Prostate gland (tissue), 2 donors: ENCODE data around the gene ELOVL5. TPM values are rescaled to one million over a fixed set of nuclear protein-coding genes. Genes with fewer than 3 reads are reported as not detected.
"Not testable (repeated sequence)": the region's sequence is repeated elsewhere in the genome, so short reads cannot be mapped to it uniquely, and the experiment has no call there.

Experiments
- DNase-seq: peaks from one replicate; pipeline ENCODE4 v3.0.0-alpha.2; 2019; ENCODE audit warnings: low spot score
- H3K27ac ChIP-seq, 2 donors: fragments of 200-600 bp; sonication (generic); 2 replicates each; pipeline ENCODE4 v1.5.1; 2017 to 2019
- H3K27me3 ChIP-seq: fragments of 200-600 bp; sonication (generic); replicated peaks from 2 replicates; pipeline ENCODE4 v1.5.1; 2019; ENCODE audit not compliant: insufficient read depth
- H3K36me3 ChIP-seq, 2 donors: fragments of 200-600 bp; sonication (generic); 1 replicate in 1 of 2; 2 replicates in 1 of 2; pipeline versions ENCODE4 v1.5.1 to v1.8.1; 2017 to 2019
- H3K4me1 ChIP-seq: fragments of 200-600 bp; sonication (generic); replicated peaks from 2 replicates; pipeline ENCODE4 v1.5.1; 2019
- H3K4me3 ChIP-seq, 2 donors: fragments of 200-600 bp; sonication (generic); 2 replicates each; pipeline ENCODE4 v1.5.1; 2017 to 2019
- H3K9me3 ChIP-seq: fragments of 200-600 bp; sonication (generic); 2 replicates; pipeline ENCODE4 v1.5.1; 2017
- CTCF ChIP-seq, 4 experiments: fragments of 200-600 bp in 2 of 4; fragments of 450-650 bp in 2 of 4; sonication (generic) in 2 of 4; IDR thresholded peaks; 1 replicate in 3 of 4; 2 replicates in 1 of 4; pipeline ENCODE4 v1.5.1; 2016 to 2019; ENCODE audit warnings: antibody characterized with exemption in 4 of 4, mild to moderate bottlenecking in 2 of 4, moderate library complexity in 2 of 4
- POLR2A ChIP-seq: fragments of 450-650 bp; IDR thresholded peaks from one replicate; pipeline ENCODE4 v1.6.1; 2016; ENCODE audit warnings: antibody characterized with exemption, mild to moderate bottlenecking
- POLR2AphosphoS5 ChIP-seq: sonication (generic); formaldehyde crosslinking; IDR thresholded peaks from one replicate; pipeline ENCODE4 v1.6.1; 2017; ENCODE audit warnings: antibody characterized with exemption
- WGBS: methylation state at CpG from one replicate; pipeline ENCODE4 v1.1.5; 2018; 5-methylcytosine and 5-hydroxymethylcytosine counted together
- intact Hi-C: fragments of 100-400 bp; cut with DNase I; formaldehyde crosslinking; loops from one replicate; pipeline ENCODE4 v1.14.2; 2022
- total RNA-seq, 2 donors: library from RNA; depleted of rRNA; stranded (reverse); fragments of >200 nt; gene quantifications; one replicate each; pipeline ENCODE4 v1.1.0, GENCODE V29; 2016

Gene ELOVL5
- total RNA-seq, 2 donors from 2014 or later = 193 to 353 TPM

- TF ChIP-seq POLR2AphosphoS5 = no peak
- TF ChIP-seq POLR2A = no peak
- TF ChIP-seq CTCF (IDR thresholded peaks at IDR 0.05) = no peak
- no peaks in the 10 kb centered on the region for H3K36me3 ChIP-seq
- no peak for DNase-seq
Measured at GRCh38 chr6:53391170-53391569, 42.4 kb upstream of the ELOVL5 start.

DNA sequence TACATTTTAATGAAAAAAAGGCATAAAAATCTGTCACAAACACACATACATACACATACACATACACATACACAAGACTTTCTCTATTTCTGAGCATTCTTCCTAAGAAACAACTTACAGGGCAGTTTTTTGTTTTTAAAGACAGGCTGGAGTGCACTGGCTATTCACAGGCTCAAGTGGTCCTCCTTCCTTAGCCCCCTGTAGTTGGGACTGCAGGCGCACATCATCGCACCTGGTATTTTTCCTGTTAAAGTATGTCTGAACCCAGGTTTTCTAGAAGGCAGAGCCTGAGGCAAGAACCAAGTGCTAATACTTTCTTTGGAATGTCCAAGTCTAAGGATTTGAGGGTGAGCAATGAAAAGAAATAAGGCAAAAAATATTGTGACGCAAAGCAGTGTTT is 41.3 kb upstream of the ELOVL5 start:
- Histone ChIP-seq H3K36me3 (no peaks in the 10 kb centered on the region), H3K4me1 (peaks cover 3% of the 10 kb centered on the region), H3K9me3 (no peaks in the 10 kb centered on the region), H3K27me3 (no peaks in the 10 kb centered on the region), H3K4me3 (no peak overlapping the region), H3K27ac (no peak overlapping the region)
- intact Hi-C loops = no loop called here
- DNase-seq = no peak
- TF ChIP-seq CTCF (IDR thresholded peaks at IDR 0.05) (no peak), POLR2AphosphoS5 (no peak), POLR2A (no peak)
- WGBS = 84% methylated on average over 3 of the region's 3 CpGs

More at GRCh38 chr6:53391170-53391569, 42.4 kb upstream of the ELOVL5 start:
- no peaks in the 10 kb centered on the region for H3K9me3 ChIP-seq
- peaks cover 5% of the 10 kb centered on the region for H3K4me1 ChIP-seq
- 74% methylated on average over 3 of the region's 3 CpGs for WGBS
- intact Hi-C loops = no loop called here
- H3K4me3 ChIP-seq = no peak overlapping the region
- no peak overlapping the region for H3K27ac ChIP-seq
- H3K27me3 ChIP-seq = no peaks in the 10 kb centered on the region

- H3K4me3 ChIP-seq, H3K27me3 ChIP-seq, H3K36me3 ChIP-seq, intact Hi-C loops, H3K4me1 ChIP-seq, H3K9me3 ChIP-seq, H3K27ac ChIP-seq, DNase-seq: not testable (repeated sequence)
- WGBS = 82% methylated on average over 3 of the region's 3 CpGs
Measured at GRCh38 chr6:53388615-53389014, 39.9 kb upstream of the ELOVL5 start.

DNA sequence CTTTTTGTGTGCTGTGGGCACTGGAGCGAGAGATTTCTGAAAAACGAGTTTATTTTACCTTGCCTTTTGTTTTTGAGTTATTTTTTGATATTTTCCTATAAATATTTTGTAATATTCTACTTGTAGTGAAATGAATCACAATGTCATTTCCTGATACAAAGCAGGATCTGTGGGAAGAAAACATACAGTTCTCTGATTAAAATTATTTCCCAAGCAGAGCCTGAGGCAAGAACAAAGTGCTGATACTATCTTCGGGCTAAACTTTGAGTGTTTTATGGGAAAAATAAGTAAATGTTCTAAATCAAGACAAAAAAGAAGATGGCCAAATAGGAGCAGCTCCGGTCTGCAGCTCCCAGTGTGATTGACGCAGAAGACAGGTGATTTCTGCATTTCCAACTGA is 33.7 kb upstream of the ELOVL5 start:
- H3K36me3 ChIP-seq = no peaks in the 10 kb centered on the region
- H3K4me1 ChIP-seq = no peaks in the 10 kb centered on the region
- H3K27me3 ChIP-seq = no peaks in the 10 kb centered on the region
- 54% methylated on average over 5 of the region's 5 CpGs for WGBS
- DNase-seq = no peak
- TF ChIP-seq POLR2A (no peak), CTCF (IDR thresholded peaks at IDR 0.05) (no peak), POLR2AphosphoS5 (no peak)
- no peaks in the 10 kb centered on the region for H3K9me3 ChIP-seq
- no peak overlapping the region for H3K27ac ChIP-seq
- H3K4me3 ChIP-seq = no peak overlapping the region
- intact Hi-C loops = no loop called here

GRCh38 chr6:53378208-53378607 is 29.5 kb upstream of the ELOVL5 start:
- no peaks in the 10 kb centered on the region for H3K4me1 ChIP-seq
- H3K27me3 ChIP-seq = no peaks in the 10 kb centered on the region
- TF ChIP-seq POLR2A = no peak
- TF ChIP-seq CTCF (IDR thresholded peaks at IDR 0.05) = no peak
- no peak for TF ChIP-seq POLR2AphosphoS5
- DNase-seq = no peak
- H3K4me3 ChIP-seq = no peak overlapping the region
- no peaks in the 10 kb centered on the region for H3K36me3 ChIP-seq
- intact Hi-C loops = no loop called here
- H3K9me3 ChIP-seq = no peaks in the 10 kb centered on the region
- 93% methylated on average over 7 of the region's 7 CpGs for WGBS
- H3K27ac ChIP-seq = no peak overlapping the region
